A673 (cell line): ENCODE results near the gene SREBF2. TPM values are rescaled to one million over a fixed set of nuclear protein-coding genes. Genes with fewer than 3 reads are reported as not detected.

ENCODE experiments used
- BruUV-seq: library from RNA; stranded (reverse); fragments of 400-500 nt; replicated peaks from 2 replicates; lab custom pipeline; 2021; lab: Mats Ljungman, UMichigan
- CTCF ChIA-PET: fragments of 300-600 bp; sonication (Branson Sonifier 250); formaldehyde crosslinking; loops from one replicate; lab custom pipeline; 2022; ENCODE audit warnings: antibody characterized with exemption; lab: Charles Lee
- POLR2A ChIA-PET: fragments of 300-600 bp; sonication (Branson Sonifier 250); formaldehyde crosslinking; loops from one replicate; lab custom pipeline; 2022; ENCODE audit warnings: antibody characterized with exemption; ENCODE audit not compliant: low non-redundant PET; lab: Charles Lee
- DNase-seq: peaks from one replicate; pipeline ENCODE4 v3.0.0-alpha.2; 2015; ENCODE audit warnings: low spot score
- H3K27ac ChIP-seq: fragments of 200-600 bp; sonication (generic); 2 replicates; pipeline ENCODE4 v1.5.1; 2016; ENCODE audit warnings: mixed run types, low read depth, mild to moderate bottlenecking, mixed read lengths, antibody characterized with exemption, low read length; ENCODE audit not compliant: poor library complexity, severe bottlenecking
- H3K27me3 ChIP-seq: fragments of 200-600 bp; sonication (generic); replicated peaks from 2 replicates; pipeline ENCODE4 v1.6.1; 2017; ENCODE audit warnings: mixed run types, low read depth, mild to moderate bottlenecking, mixed read lengths, antibody characterized with exemption, low read length; ENCODE audit not compliant: insufficient read depth, poor library complexity
- H3K36me3 ChIP-seq: fragments of 200-600 bp; sonication (generic); 2 replicates; pipeline ENCODE4 v1.6.1; 2016; ENCODE audit warnings: mixed run types, mild to moderate bottlenecking, mixed read lengths, antibody characterized with exemption, low read length; ENCODE audit not compliant: insufficient read depth, poor library complexity, severe bottlenecking
- H3K4me1 ChIP-seq: fragments of 200-600 bp; sonication (generic); 2 replicates; pipeline ENCODE4 v1.6.1; 2017; ENCODE audit warnings: mixed run types, mild to moderate bottlenecking, mixed read lengths, antibody characterized with exemption, low read length; ENCODE audit not compliant: insufficient read depth, poor library complexity, severe bottlenecking
- H3K4me3 ChIP-seq: fragments of 200-600 bp; sonication (generic); 2 replicates; pipeline ENCODE4 v1.5.1; 2016; ENCODE audit warnings: low read depth, mixed run types, mild to moderate bottlenecking, mixed read lengths, low read length; ENCODE audit not compliant: poor library complexity, severe bottlenecking
- H3K9me3 ChIP-seq: fragments of 200-600 bp; sonication (generic); 2 replicates; pipeline ENCODE4 v1.6.1; 2016; ENCODE audit warnings: mixed run types, low read depth, mild to moderate bottlenecking, mixed read lengths, antibody characterized with exemption, low read length; ENCODE audit not compliant: poor library complexity, severe bottlenecking
- EZH2 ChIP-seq: fragments of 200-600 bp; sonication (generic); IDR thresholded peaks from 2 replicates; pipeline ENCODE4 v1.6.1; 2017; ENCODE audit warnings: borderline replicate concordance, low read depth, mild to moderate bottlenecking, mixed read lengths, antibody characterized with exemption, low read length; ENCODE audit not compliant: poor library complexity, severe bottlenecking
- intact Hi-C: fragments of 100-400 bp; cut with micrococcal nuclease; formaldehyde crosslinking; loops from one replicate; pipeline ENCODE4 v1.10.0; 2022; ENCODE audit not compliant: unreplicated experiment
- total RNA-seq: library from RNA; stranded (reverse); gene quantifications from 2 replicates; pipeline ENCODE4 v1.2.3, GENCODE V29; 2021
- TF ChIP-seq, protein P1 (sequence below): fragments of 300-800, 200-600 bp; sonication (generic); conservative IDR thresholded peaks from 2 replicates; pipeline ENCODE4 v1.5.1; 2017; ENCODE audit warnings: low read depth, mild to moderate bottlenecking, antibody characterized with exemption, low read length, moderate library complexity, mixed read lengths

Gene SREBF2
- total RNA-seq, 1 experiment from 2014 or later = 141 TPM

DNA sequence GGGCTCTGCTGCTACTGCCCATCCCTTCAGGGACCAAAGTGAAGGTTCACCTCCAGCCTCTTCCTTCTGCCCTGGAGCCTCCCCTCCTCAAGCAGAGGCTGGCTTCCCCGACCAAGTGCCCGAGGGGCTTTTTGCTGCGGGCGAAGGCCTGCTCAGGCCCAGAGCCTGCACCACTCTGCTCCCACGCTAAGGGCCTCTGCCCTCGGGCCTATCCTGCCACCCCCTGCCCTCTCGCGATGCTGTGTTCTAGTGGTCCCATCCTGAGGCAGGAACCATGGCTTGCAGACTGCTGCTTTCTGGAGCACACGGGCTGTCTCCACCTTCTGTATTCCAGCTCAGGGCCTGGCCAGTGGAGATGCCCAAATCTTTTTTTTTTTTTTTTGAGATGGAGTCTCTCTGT is 102.6 kb downstream of the SREBF2 start:
- intact Hi-C loops = no loop called here
- ChIA-PET POLR2A (no interaction called here), CTCF (no interaction called here)
- DNase-seq = no peak
- no peaks in the 10 kb centered on the region for H3K9me3 ChIP-seq
- H3K27ac ChIP-seq = no peak overlapping the region
- H3K36me3 ChIP-seq = peaks cover 32% of the 10 kb centered on the region
- peaks cover 3% of the 10 kb centered on the region for H3K4me1 ChIP-seq
- no peak overlapping the region for H3K4me3 ChIP-seq
- TF ChIP-seq, protein P1, sequence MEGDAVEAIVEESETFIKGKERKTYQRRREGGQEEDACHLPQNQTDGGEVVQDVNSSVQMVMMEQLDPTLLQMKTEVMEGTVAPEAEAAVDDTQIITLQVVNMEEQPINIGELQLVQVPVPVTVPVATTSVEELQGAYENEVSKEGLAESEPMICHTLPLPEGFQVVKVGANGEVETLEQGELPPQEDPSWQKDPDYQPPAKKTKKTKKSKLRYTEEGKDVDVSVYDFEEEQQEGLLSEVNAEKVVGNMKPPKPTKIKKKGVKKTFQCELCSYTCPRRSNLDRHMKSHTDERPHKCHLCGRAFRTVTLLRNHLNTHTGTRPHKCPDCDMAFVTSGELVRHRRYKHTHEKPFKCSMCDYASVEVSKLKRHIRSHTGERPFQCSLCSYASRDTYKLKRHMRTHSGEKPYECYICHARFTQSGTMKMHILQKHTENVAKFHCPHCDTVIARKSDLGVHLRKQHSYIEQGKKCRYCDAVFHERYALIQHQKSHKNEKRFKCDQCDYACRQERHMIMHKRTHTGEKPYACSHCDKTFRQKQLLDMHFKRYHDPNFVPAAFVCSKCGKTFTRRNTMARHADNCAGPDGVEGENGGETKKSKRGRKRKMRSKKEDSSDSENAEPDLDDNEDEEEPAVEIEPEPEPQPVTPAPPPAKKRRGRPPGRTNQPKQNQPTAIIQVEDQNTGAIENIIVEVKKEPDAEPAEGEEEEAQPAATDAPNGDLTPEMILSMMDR = no peak
- TF ChIP-seq EZH2 = no peak
- H3K27me3 ChIP-seq = no peaks in the 10 kb centered on the region
- BruUV-seq = no TSS peak

DNA sequence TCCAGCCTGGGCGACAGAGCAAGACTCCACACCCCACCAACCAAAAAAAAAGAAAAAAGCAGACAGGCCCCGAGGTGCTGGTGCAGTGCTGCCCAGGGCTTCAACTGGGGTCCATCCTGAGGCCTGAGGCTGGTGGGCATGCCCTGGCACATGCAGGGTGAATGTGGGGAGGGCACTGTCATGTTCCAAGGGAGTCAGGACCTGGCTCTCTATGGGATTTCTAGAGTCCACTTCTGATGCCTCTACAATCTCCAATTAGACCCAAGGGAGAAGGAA is 103.9 kb downstream of the SREBF2 start:
- ChIA-PET POLR2A (interaction anchor here (0.7 kb wide), 1 partner anchor 156 kb away, joined by 3 read pairs; no protein-coding TSS in a partner anchor), CTCF (no interaction called here)
- Histone ChIP-seq H3K4me3 (no peak overlapping the region), H3K36me3 (peaks cover 45% of the 10 kb centered on the region), H3K27me3 (no peaks in the 10 kb centered on the region), H3K27ac (no peak overlapping the region), H3K4me1 (peaks cover 3% of the 10 kb centered on the region), H3K9me3 (no peaks in the 10 kb centered on the region)
- no peak for DNase-seq
- no peak for TF ChIP-seq EZH2
- TF ChIP-seq, protein P1 = no peak
- no TSS peak for BruUV-seq
- intact Hi-C loops = no loop called here

DNA sequence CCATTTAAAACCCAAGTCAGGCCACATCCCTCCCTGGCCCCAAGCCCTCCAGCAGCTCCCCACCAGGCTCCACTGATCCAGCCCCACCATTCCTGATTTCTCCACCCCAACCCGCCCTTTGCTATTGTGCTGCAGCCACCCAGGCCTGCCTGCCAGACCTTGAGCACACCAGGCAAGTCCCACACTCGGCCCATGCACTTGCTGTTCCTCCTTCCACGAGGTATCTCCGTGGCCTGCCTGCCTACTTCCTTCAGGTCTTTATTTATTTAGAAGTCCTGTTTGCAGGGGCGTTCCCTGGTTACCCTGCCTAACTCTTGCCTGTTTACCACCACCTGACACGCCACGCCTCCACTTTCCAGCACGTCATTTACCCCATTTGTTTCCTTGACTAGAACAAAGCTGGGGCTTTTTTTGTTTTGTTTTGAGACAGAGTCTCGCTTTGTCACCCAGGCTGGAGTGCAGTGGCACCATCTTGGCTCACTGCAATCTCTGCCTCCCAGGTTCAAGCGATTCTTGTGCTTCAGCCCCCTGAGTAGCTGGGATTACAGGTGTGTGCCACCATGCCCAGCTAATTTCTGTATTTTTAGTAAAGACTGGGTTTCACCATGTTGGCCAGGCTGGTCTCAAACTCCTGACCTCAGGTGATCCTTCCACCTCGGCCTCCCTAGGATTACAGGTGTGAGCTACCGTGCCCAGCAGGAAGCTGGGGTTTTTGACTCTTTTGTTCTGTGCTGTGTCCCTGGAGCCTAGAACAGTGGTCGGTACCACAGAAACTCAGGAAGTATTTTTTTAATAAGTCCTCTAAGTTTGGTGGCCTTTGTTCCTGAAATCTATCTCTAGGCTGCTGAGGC is 107.3 kb downstream of the SREBF2 start:
- TF ChIP-seq, protein P1 = no peak
- TF ChIP-seq EZH2 = no peak
- Histone ChIP-seq H3K4me3 (no peak overlapping the region), H3K27me3 (no peaks in the 10 kb centered on the region), H3K27ac (peak overlapping the region; percentile 57), H3K9me3 (no peaks in the 10 kb centered on the region), H3K36me3 (peaks cover 75% of the 10 kb centered on the region), H3K4me1 (peaks cover 5% of the 10 kb centered on the region)
- POLR2A ChIA-PET = interaction anchor here (0.5 to 1.3 kb wide), 3 partner anchors 140 to 374 kb away, joined by 3 to 7 read pairs (median 4); partner anchors contain the start of gene CCDC134
- CTCF ChIA-PET = interaction anchor here (1.1 to 2.0 kb wide), 4 partner anchors 14 to 273 kb away, joined by 6 to 32 read pairs (median 7); no protein-coding TSS in a partner anchor
- DNase-seq = peak; percentile 53
- BruUV-seq = no TSS peak
- intact Hi-C loops = loop anchor here (2.0 kb wide), 2 partner anchors 193 to 243 kb away; no protein-coding TSS in a partner anchor
